ENCODE measurements around the gene COL4A1.

COL4A1 gene

DNA sequence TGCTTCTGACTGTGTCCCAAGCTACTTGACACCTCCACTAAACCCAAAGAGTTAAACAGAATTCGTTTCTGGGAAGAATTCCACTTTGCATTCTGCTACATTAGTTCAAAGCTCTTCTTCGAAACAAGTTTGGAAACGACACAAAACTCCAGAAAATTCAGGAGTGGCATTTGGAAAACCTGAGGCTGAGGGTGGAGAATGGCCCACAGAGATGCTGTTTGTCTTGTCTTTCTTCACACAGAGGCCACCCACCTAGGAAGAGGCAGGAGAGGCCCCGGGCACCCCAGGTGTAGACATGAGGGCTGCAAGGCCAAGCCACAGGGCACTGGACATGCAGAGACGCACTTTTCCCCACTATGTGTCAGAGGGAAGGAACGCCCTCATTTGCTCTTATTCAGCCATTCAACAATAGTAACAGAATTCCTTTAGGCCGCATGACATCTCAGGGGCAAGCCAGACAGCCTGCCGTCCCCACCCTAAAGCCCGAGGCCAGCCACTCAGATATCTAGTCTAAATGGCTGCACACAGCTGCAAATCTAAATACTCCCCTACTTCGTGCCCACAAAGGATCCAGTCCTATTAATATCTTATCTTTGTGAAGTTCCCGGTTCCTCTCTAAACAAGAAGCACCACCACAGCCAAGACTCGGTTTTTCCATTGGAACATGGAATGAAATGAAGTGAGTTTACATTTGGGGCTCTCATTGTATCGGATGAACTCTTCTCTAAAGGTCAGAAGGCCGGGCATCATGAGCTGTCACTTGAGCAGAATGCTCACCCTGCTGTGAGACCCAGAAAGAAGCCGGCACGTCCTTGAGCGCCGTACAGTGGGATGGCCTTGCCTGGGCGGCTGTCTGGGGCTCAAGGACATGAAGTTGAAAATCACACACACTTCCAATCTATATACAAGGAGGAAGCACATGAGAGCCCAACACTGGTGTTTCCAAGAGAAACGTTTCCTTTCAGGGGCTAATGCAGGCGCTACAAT lies 19.8 kb downstream of the COL4A1 start:
- no peak overlapping the region for H3K4me3 ChIP-seq (ENCODE audit: low read depth, low read length)
- TF ChIP-seq, protein P1, sequence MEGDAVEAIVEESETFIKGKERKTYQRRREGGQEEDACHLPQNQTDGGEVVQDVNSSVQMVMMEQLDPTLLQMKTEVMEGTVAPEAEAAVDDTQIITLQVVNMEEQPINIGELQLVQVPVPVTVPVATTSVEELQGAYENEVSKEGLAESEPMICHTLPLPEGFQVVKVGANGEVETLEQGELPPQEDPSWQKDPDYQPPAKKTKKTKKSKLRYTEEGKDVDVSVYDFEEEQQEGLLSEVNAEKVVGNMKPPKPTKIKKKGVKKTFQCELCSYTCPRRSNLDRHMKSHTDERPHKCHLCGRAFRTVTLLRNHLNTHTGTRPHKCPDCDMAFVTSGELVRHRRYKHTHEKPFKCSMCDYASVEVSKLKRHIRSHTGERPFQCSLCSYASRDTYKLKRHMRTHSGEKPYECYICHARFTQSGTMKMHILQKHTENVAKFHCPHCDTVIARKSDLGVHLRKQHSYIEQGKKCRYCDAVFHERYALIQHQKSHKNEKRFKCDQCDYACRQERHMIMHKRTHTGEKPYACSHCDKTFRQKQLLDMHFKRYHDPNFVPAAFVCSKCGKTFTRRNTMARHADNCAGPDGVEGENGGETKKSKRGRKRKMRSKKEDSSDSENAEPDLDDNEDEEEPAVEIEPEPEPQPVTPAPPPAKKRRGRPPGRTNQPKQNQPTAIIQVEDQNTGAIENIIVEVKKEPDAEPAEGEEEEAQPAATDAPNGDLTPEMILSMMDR (IDR thresholded peaks at IDR 0.05; ENCODE audit: control insufficient read depth, extremely low read depth, insufficient read depth), result no peak
- no peak for DNase-seq (ENCODE audit: low read depth)

DNA sequence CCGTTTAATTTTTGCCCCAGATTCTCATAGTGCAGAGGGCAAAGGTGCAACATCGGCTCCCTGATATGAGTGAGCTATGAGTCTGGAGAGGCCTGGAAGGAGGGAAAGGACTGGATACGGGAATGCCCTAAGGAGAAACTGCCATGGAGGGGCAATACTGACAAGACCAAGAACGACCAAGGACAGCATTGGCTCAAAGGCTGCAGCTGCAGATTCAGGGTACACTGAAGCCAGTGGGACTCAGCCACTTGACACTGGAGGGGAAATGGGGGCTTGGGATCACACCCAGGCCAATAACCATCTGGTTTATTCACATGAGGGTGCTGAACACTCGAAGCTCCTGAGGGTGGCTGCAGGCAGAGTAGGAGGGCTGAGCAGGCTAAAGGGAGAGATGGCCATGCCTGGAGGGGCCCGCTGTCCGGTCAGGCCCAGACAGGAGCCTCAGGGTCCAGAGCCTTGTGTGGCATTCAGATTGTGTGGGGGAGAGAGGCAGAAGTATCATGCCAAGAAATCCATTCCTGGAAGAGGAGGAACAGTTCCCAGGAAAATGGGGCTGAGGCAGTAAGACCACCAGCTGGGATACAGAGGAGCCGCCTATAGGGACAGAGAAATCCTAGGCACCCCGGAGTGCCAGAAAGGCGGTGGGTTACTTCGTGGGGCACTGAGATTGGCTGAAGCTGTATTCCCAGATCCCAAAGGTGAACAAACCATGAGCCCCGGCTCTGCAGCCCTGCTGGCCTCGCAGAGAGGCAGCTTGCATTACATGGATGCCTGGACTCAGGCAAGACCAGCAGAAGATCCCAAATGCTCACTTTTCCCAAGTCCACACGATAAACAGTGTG lies 20.7 kb downstream of the COL4A1 start:
- DNase-seq (ENCODE audit: low read depth), result no peak
- TF ChIP-seq, protein P1 (IDR thresholded peaks at IDR 0.05; ENCODE audit: control insufficient read depth, extremely low read depth, insufficient read depth), result no peak
- no peak overlapping the region for H3K4me3 ChIP-seq (ENCODE audit: low read depth, low read length)

DNA sequence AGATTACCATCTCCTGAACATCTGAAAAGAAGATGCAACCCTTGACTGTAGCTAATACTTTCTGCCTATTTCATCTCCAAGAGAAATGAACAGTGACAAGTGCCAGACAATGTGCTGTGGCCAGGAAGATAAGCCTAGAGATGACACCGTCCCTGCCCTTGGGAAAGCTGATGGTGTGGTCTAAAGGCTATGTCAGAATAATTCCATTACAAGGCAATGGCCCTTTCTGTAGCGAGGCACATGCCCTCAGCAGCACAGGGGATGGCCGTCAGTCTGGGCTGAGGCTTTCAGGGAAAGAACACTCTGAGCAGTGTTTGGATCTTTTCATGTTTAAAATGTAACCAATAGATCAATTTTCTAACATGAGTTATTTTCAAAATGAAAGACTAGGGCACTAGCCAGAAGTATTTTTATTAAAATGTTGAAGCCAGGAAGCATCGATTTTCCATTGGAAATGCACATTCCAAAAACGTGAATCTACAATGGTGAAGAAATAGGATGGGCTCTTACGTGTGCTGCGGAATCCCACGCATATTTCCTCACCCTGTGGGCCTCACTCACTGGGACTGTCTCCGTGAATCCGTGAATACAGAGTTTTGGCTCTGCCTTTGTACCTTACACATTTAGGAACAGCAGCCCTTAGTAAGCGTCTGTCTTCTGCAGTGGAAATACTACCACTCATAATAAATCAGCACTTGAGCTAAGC lies 22.0 kb downstream of the COL4A1 start:
- no peak for DNase-seq (ENCODE audit: low read depth)
- TF ChIP-seq, protein P1 (IDR thresholded peaks at IDR 0.05; ENCODE audit: control insufficient read depth, extremely low read depth, insufficient read depth), result no peak
- H3K4me3 ChIP-seq (ENCODE audit: low read depth, low read length), result no peak overlapping the region

DNA sequence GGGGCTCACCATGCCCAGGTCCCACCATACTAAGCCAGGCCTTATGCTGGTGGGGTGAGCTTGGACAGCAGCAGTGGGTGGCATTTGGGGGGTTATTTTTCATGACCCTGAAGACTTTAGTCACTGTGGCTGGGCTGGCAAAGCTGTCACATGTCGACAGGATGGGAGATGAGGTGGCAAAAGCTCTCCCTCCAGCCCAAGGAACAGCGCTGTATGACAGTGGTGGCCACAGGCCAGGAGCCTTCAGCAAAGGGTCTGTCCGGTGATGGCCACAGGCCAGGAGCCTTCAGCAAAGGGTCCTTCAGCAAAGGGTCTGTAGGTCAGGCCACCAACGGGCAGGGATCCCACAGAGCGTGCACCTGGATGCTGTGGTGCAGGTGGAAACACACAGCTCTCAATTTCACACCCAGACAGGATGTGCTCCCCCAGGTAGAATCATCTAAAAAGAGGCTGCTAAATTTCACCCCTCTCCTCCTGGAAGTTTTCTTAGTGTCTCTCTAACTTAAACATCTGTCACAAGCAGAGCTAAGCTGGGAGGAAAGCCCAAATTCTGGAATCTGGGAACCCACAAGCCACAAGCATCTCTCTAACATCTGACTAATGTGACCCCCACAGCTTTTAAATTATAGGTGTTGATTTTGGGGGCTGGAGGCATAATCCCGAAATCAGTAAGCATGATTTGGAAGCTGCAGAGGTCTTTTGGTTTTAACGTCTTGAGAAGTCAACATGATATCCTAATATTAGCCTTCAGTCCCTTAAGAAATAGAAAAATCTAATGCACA lies 23.0 kb downstream of the COL4A1 start:
- TF ChIP-seq, protein P1 (IDR thresholded peaks at IDR 0.05; ENCODE audit: control insufficient read depth, extremely low read depth, insufficient read depth), result no peak
- no peak overlapping the region for H3K4me3 ChIP-seq (ENCODE audit: low read depth, low read length)
- no peak for DNase-seq (ENCODE audit: low read depth)

DNA sequence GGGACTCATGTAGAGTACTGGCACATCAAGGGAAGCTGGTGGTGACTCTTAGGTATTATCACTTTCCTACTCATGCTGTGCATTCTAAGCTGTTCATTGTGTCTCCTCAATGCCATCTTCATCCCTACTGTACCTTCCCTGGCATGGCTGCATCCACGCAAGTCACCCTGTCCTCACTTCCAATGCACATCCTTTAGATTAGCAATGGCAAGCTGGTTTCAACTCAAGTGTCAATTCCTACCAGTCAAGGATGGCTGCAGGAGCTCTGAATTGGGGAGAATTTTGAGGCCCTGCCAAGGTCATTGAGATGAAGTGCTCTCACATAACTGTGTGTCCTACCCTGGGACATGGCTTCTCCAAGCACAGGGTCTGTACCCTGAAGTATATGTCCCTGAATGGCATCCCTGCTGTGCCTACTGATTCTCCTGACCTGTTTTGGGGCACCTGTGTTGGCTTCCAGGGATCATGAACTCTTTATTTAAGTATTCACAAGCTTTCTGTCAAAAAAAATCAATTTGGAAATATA lies 24.6 kb downstream of the COL4A1 start:
- TF ChIP-seq, protein P1 (IDR thresholded peaks at IDR 0.05; ENCODE audit: control insufficient read depth, extremely low read depth, insufficient read depth), result no peak
- H3K4me3 ChIP-seq (ENCODE audit: low read depth, low read length), result no peak overlapping the region
- no peak for DNase-seq (ENCODE audit: low read depth)

DNA sequence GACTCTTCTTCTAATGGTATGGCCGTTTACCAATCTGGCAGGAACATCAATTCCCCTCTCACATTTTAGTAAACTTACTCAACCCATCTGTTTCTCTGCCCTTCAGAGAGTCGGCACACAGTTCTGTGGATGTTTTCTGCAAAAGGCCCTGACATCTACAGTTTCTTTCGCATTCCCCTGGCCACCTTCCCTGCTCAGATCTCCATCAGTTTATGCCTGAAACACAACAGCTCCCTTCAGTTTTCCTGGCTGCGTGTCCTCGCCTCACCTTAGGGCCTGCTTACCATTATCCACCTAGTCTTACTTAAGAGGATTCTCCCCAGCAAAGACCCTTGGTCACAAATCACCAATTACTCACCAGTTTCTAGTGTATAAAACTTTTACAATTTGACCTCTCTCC lies 25.2 kb downstream of the COL4A1 start:
- H3K4me3 ChIP-seq (ENCODE audit: low read depth, low read length), result no peak overlapping the region
- TF ChIP-seq, protein P1 (IDR thresholded peaks at IDR 0.05; ENCODE audit: control insufficient read depth, extremely low read depth, insufficient read depth), result no peak
- no peak for DNase-seq (ENCODE audit: low read depth)
